HG02588 (cell line): ENCODE measurements around the gene HNF1B.
A peak's percentile ranks its signal among the peaks of the same experiment; 100 is the strongest.

Experiments used
- ATAC-seq: cut with Tn5 transposase; IDR thresholded peaks from one replicate; pipeline ENCODE4 v1.9.1; 2021; ENCODE audit warnings: mild to moderate bottlenecking, moderate library complexity; ENCODE audit not compliant: unreplicated experiment

The HNF1B gene

DNA sequence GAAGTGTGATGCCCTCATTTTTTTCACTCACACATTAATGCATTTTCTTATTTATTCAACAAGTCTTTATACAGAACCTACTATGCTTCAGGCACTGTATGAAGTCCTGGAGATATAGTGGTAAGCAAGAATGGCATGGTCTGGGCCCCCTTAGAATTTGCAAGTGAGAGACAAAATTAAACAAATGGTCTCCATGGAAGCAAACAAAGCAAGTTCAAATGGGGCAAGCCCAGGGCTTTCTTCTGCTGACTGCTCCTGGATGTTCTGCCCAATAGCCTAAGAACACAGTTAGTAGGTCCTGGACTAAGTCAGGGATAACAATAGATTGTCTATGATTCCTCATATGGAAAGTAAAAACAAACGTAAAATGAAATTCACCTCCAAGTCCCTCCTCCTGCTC is 70.3 kb downstream of the HNF1B start:
- ATAC-seq, result no peak

DNA sequence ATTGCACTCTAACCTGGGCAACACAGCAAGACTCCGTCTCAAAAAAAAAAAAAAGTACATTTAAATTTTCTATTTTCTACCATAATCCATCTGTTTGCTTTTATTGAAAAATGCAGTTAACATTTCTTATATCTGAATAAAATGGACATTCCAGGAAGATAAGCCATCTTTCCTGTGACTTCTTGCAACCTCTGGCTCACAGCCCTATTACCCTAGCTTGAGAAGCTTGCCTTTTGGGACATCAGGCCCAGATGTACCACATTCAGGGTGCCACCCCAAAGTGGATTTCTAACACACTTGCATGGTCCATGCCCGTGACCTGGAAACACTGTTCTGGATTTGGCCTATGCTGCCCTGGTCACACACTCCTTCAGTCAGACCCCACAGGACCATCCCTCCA is 71.5 kb downstream of the HNF1B start:
- ATAC-seq, result no peak

DNA sequence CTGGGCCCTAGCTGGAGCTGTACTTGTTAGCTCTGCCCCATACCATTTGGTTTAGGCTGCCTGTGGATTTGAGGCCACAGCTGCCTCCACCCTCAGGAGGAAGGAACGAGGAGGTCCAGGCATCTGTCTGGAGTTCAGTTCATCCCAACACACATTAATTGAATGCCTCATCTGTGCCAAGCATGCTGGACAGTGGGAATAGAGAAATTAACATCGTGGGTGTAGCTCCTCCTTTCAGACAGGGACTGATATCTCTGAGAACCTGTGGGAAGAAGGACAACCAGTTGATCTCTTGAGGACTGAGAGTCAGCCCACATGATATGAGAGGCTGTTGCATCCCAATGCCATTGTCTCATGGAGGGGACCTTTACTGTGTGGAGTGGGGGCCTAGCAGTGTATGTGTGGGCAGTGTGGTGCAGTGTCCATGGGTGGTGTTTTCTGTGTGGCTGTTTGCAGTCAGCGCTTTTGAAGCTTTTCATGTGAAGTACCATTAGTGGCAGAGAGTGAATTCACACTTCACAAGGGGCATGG is 72.2 kb downstream of the HNF1B start:
- ATAC-seq, result no peak

DNA sequence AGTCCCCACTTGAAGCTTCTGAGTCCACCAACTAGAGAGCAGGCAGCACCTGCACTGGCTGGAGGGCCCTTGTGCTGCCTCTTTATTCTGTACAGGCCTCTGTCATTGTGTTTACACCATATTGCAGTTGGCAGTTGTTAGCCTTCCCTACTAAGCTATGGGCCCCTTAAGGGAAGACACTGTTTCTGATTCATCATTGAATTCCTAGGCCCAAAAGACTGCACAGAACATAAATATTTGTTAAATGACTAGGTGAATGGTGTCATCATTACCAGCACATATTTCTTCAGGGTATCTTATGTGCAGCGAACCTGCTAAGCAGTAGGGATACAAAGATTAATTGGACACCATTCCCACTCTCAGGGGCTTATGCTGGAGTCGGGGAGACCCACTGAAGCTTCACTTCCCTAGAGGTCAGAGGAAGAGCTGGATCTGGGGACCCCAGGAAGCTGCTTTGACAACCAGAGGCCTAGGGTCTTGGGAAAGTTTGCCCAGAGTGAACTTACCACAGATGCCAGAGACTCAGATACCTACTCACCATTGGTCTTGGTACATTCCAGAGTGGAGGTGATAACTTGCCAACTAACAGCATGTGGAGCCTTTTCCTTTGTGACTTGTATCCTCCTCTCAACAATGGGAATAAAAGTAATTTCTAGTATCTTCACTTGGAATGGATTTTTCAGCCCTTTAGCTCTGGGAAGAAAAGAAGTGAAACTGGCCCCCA is 72.9 kb downstream of the HNF1B start:
- ATAC-seq, result no peak

DNA sequence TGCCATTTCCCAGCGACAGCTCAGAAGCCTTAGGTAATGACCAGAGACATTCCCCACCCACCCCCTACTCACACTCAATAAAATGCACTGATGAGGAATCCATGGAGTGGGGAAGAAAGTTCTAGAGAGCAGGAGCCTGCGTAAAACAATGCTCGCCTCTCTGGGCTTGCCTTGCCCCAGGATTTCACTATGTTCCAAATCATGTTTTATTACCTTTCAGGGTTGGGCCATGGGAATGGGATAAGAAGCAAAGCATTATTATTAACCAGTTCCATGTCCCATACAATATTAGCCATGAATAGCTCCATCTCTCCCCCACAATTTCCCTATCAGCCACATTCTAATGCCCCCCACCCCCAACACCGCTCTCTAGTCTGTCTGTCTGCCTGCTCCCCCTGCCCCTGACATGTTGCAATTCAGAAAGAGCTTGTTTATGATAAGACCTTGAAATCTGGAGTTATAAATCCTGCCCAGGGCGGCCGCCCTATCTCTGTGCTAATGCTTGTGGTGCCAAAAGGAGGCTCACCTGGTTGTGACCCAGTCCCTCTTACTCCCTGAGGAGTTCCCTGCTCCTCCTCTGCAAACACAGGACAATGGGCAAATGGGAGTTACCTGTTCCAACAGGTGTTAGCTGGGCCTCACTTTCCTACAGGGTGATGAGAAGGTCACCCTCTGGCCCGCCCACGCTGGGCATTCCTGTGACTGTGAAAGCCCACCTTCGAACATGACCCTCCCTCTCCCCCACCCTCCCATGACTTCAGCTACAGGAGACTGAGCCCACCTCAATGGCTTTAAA is 73.6 kb downstream of the HNF1B start:
- ATAC-seq, result no peak

DNA sequence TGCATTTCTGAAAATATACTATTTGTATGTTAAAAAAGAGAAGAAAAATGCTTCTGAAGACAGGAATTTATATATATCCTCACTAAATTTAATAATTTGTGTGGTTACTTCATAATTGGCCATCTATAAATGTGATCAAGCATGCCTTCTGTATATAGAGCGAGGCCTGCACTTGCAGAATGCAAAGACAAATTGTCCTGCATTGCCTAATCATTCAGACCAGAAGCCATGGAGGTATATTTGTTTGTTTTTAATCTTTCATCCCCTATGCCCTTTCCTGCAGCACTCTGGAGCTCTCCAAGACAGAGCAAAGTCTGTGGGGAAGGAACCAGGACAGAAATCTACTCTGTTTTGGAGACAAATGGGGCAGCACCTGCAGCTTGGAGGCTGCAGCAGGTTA is 77.8 kb downstream of the HNF1B start:
- no peak for ATAC-seq

DNA sequence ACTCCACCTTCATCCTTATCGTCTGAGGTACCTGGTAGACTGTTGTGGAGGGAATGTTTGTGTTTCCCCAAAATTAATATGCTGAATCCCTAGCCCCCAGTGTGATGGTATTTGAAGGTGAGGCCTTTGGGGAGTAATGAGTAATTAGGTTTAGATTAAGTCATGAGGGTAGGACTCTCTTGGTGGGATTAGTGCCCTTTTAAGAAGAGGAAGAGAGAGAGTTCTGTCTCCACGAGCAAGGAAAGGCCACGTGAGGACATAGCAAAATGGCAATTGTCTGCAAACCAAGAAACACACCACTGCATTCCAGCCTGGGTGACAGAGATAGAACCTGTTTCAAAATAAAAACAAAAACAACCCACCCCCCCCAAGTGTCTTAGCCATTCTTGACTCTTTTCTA is 80.6 kb downstream of the HNF1B start:
- ATAC-seq, result no peak

DNA sequence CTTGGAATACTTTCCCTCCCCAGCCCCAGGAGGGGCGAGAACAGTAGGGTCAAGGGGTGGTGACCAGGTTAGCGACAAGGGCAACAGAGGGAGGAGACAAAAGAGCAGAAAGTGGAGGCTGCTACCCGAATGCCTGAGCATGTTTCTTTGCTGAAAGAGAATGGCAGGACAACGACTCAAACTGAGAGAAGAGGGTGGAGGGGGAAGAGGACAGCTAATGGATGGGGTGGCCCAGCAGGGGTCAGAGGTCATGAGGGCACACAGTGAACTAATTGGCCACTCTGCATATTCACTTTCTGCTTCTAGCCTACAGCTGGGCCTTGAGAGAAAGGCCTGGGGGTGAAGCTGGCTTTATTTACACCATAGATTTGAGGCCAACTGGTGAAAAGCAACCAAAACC is 82.5 kb downstream of the HNF1B start:
- no peak for ATAC-seq

DNA sequence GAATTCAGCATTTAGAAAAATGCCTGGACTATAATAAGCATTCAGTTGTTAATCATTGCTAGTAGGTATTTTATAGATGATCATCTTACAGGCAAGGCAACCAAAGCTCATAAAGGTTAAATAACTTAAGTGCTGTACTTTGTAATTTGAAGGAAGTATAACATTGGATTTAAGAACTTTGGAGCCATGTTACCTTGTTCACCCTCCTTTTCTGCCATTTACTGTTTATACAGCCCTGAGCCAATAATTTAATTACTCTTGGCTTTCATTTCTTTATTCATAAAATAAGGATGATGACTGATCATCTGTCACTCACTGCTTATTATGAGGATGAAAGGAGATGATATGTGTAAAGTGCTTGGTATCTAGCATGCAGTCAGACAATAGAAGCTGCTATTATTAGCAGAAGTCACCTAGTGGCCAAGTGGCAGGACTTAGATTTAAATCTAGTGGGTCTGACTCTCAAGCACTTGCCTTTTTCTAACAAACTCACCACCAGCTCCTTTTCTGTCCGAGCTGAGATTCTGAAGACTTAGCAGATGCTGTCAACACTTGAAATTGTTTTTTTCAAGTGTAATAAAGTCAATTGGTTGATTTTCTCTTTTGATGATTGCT is 83.4 kb downstream of the HNF1B start:
- no peak for ATAC-seq

DNA sequence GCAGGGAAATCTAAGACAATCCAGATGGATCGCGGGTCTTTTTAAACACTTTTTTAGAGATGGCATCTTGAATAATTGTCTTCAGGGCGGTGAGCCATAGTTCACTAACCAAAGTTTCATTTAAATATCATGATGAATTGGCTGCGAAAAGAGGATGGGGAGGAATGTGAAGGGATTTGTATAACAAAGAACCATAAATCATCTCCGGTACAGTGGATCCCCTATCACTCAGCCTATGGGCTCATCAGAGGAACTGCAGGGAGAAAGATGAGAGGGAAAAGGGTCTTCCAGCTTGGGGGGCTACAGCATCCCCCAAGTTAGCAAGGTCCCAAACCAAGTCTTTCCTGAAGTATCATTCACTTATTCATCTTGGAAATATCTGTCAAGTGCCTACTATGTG is 84.9 kb downstream of the HNF1B start:
- ATAC-seq, result no peak

DNA sequence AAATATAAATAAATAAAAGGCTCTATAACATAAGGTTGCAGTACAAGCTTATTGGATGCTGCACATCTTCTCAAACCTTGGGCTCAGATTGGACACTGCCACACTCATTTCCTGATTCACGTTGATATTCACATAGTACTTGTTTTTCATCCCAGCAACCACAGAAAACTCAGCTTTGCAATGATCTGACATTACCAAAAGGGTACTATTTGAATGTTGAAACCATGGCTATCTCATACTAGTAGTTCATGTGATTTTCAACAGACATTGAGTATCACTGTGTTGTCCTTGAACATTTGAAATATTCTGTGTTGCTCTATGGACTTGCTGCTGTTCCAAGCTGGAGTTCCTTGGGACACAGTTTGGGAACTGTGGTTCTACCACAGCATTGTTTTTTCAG is 87.7 kb downstream of the HNF1B start:
- ATAC-seq, result no peak

DNA sequence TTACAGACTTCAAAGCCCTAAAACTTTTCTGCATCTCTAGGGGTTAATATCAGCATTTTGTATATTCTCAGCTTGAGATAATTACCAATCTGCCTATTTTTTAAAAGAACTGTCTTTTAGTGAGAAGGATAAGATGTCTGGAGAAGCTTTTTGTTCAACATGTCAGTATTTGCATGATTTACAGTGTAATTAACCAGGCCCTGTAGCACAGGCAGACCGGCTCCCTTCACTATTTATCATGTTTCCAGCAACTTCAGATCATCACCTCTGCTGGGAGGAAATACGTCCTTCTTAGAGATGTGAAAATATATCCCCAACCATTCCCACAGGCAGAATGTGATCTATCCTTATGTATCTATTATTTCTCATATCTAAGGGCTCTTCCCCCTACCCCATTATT is 93.0 kb downstream of the HNF1B start:
- no peak for ATAC-seq

DNA sequence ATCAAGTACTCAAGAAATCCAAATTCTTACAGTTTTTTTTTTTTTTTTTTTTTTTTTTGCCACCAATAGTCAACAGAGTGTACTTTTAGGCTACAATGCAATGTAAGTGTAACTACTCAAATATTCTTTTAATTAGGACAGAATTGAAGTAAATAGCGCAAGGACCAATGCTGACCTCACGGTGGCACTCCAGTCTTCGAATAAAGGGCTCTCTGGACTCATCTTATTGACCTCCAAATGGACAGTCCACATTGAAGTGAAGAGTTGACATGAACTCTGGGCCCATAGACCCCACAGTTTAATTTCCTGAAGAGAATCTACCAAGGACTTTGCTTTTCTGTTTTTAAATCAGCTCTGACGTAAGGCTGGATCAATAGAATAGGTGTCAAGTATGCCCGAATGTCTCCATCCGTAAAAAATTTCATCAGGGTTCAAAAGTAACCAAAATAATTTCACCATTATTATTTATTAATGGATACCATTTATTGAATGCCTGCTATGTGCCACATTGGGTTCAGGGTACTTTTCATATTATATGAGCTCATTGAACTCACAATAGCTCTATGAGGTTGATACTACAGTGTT is 94.3 kb downstream of the HNF1B start:
- no peak for ATAC-seq

DNA sequence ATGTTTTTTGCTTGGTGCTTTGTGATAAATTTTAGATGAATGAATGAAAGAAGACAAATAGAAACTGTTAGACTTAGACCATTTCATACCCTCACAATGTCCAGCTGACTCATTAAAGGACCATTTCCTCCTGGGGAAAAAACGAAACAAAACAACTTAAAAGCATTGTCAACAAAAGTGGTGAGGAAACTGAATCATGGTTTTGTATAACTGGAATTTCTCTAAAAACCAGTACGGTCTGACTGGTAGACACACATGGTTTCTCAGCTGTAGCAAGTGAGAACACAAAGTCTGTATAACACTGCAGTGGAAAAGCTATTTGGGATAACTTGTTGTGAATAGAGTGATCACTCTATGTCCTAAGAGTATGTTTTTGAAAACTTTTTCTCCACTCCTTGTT is 96.3 kb downstream of the HNF1B start:
- no peak for ATAC-seq

DNA sequence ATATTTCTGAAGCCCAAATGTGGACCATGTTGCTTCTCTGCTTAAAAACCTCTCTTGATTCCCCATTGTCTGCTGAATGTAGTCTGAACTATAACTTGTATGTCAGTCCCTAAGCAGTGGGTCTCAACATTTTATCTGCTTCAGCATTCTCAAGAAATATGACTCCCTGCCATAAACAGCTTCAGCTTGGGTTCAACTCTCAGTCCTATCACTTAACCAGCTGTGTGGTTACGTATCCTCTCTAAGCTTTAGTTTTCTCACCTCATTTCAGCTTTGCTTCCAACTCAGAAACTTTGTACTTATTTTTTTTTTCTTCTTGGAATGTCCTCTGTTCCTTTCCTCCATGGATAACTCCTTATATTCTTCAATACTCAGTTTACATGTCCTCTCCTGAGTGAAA is 97.0 kb downstream of the HNF1B start:
- ATAC-seq, result no peak

DNA sequence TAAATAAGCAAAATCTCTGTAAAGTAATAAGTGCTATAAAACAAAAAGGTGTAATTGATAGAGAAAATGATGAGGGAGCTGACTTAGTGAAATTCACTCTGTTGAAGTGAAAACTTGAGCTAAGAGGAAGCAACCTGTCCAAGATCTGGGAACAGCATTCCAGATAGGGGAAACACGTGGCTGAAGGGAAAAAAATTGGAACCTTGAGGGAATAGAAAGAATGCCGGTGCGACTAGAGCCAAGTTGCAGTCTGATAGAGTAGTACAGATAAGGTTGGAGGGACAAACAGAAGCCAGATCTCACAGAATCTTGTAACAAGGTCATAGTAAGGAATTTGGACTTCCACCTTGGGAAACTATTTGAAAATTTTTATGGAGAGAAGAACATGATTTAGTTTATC is 101.0 kb downstream of the HNF1B start:
- no peak for ATAC-seq

DNA sequence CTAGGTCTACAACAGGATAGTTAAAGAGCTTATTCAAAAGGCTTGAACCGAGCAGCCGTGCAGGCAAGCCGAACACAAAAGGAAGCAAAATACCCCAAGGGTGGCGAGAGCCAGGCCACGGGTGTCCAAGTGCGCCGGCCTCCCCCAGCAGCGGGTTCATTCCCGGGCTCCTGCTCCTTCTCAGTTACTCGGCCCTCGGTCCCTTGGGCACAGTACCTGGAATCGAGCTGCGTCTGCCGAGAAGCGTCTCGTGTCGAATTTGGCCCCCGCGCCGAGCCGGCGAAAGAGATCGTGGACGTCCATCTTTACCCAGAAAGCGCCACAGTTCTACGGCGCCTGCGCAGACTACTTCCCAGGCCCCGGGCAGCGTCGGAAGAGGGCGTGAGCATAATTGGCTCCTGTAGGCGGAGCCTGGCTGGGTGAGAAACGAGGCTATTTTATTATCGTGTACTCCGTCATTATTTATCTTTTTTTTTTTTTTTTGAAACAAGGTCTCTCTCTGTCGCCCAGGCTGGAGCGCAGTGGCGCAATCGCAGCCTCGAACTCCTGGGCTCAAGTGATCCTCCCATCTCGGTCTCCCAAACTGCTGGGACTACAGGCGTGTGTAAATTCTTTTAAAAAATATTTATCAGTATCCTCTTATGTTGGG is 101.6 kb downstream of the HNF1B start, which contains the start of gene DDX52:
Gene DDX52, minus strand, starts transcription at position 329 of the 649 bp plus-strand sequence. Its CDS starts 26 bp downstream, at position 303.
- ATAC-seq, result peak; percentile 89

DNA sequence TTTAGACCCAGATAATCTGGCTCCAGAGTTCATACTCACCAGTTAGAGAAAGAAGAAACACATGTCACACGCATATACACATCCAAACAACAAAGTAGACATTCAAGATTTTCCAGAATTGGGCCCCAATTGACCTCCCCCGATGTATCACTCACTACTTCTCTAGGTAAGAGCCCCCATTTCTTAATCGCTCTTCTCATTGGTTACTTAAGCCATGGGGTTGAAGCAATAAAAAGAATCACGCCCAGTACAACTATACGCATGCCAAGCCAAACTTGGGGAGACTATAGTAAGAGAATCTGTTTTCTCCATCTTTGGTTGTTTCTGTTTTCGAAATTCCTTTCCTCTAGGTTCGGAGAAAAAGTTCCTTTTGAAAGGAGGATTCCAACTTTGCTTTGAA is 102.2 kb downstream of the HNF1B start:
- ATAC-seq, result no peak

DNA sequence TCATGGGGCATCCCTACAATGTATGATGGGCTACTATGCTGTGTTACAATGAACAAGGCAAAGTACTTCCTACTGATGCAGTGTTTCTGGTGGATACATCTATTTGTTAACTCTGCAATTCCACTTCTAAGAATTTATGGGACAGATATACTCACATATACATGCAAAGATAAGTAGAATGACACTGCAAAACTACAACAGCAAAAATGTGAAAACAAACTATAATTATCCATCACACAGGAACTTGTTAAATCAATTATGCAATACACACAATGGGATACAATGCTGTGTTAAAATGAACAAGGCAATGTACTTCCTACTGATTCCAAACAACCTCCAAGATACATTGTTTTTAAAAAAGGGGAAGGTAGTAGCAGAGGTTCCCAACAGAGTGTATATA is 104.8 kb downstream of the HNF1B start:
- ATAC-seq, result no peak

DNA sequence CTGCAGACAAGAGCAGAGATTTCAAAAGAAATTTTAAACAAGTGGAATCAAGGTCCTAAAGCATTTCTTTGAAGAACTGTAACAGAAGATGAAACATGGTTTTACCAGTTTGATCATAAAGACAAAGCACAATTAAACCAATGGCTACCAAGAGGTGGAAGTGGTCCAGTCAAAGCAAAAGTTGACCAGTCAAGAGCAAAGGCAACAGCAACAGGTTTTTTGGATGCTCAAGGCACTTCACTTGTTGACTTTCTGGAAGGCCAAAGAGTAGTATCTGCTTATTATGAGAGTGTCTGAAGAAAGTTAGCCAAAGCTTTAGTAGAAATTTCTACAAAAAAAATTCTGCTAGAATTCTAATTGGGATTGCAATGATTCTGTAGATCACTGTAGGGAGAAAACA is 106.9 kb downstream of the HNF1B start:
- ATAC-seq, result no peak
